GM12875 (cell line): ENCODE measurements around the gene ARMC12.
"Not testable (repeated sequence)": the region's sequence is repeated elsewhere in the genome, so short reads cannot be mapped to it uniquely, and the experiment has no call there.

ENCODE experiments used
- H3K4me3 ChIP-seq: one replicate; pipeline ENCODE4 v1.5.1; 2011; ENCODE audit warnings: low read depth, low read length, control low read depth
- CTCF ChIP-seq: IDR thresholded peaks from 2 replicates; pipeline ENCODE4 v1.5.1; 2011; ENCODE audit warnings: low read depth, mild to moderate bottlenecking, control low read depth, inconsistent platforms, low read length, moderate library complexity, borderline replicate concordance; ENCODE audit not compliant: insufficient read depth

The ARMC12 gene

GRCh38 chr6:35730745-35731413 is 6.0 kb upstream of the ARMC12 start:
- H3K4me3 ChIP-seq, result peak overlapping the region; percentile 11
- no peak for TF ChIP-seq CTCF

- peak overlapping the region; percentile 56 for H3K4me3 ChIP-seq
- TF ChIP-seq CTCF, result no peak
Observed at GRCh38 chr6:35731414-35731735, 5.5 kb upstream of the ARMC12 start.

GRCh38 chr6:35731736-35732532 is 4.9 kb upstream of the ARMC12 start:
- TF ChIP-seq CTCF, result no peak
- peak overlapping the region; percentile 56 for H3K4me3 ChIP-seq

GRCh38 chr6:35733633-35734032 is 3.2 kb upstream of the ARMC12 start:
- no peak overlapping the region for H3K4me3 ChIP-seq
- no peak for TF ChIP-seq CTCF

GRCh38 chr6:35734319-35734718 is 2.5 kb upstream of the ARMC12 start:
- H3K4me3 ChIP-seq, result not testable (repeated sequence)

GRCh38 chr6:35735452-35735851 is 1.4 kb upstream of the ARMC12 start:
- no peak for TF ChIP-seq CTCF
- no peak overlapping the region for H3K4me3 ChIP-seq

- no peak overlapping the region for H3K4me3 ChIP-seq
- TF ChIP-seq CTCF, result peak; percentile 85
Observed at GRCh38 chr6:35736253-35736894, 458 bp upstream of the ARMC12 start.
